BJ (cell line): ENCODE data around the gene SUPT3H. TPM values are rescaled to one million over a fixed set of nuclear protein-coding genes. Genes with fewer than 3 reads are reported as not detected.

ENCODE experiments used
- CTCF ChIA-PET: fragments of 350-600 bp; formaldehyde crosslinking; extraction: SDS; loops from one replicate; lab custom pipeline; 2021; ENCODE audit warnings: antibody characterized with exemption, inconsistent platforms; lab: Yijun Ruan, JAX
- POLR2A ChIA-PET: fragments of 300-600 bp; sonication (Branson Sonifier 250); formaldehyde crosslinking; extraction: SDS; loops from one replicate; lab custom pipeline; 2021; ENCODE audit warnings: antibody characterized with exemption; lab: Charles Lee
- DNase-seq: peaks from one replicate; pipeline ENCODE4 v3.0.0-alpha.2; 2011; ENCODE audit warnings: low read depth
- H3K27me3 ChIP-seq: 2 replicates; pipeline ENCODE4 v1.6.0; 2011; ENCODE audit warnings: low read length; ENCODE audit not compliant: control insufficient read depth, insufficient read depth
- H3K36me3 ChIP-seq: 2 replicates; pipeline ENCODE4 v1.5.1; 2011; ENCODE audit warnings: low read length; ENCODE audit not compliant: control insufficient read depth, insufficient read depth
- H3K4me3 ChIP-seq: 2 replicates; pipeline ENCODE4 v1.5.1; 2011; ENCODE audit warnings: low read depth, mild to moderate bottlenecking, control low read depth, low read length
- CTCF ChIP-seq: IDR thresholded peaks from 2 replicates; pipeline ENCODE4 v1.5.1; 2011; ENCODE audit warnings: low read depth, mild to moderate bottlenecking, control low read depth, inconsistent platforms, low read length, moderate library complexity; ENCODE audit not compliant: insufficient read depth
- polyA plus RNA-seq: library from polyadenylated mRNA; depleted of rRNA; stranded (reverse); fragments of >200 nt; gene quantifications from 2 replicates; pipeline ENCODE4 v1.2.3, GENCODE V29; 2011

SUPT3H gene
- polyA plus RNA-seq, 1 experiment, result 7.8 TPM

GRCh38 chr6:44849806-44850205, 527.9 kb downstream of the SUPT3H start:
- Histone ChIP-seq H3K4me3 (no peak overlapping the region), H3K27me3 (no peaks in the 10 kb centered on the region), H3K36me3 (no peaks in the 10 kb centered on the region)
- POLR2A ChIA-PET, result no interaction called here
- DNase-seq, result no peak
- CTCF ChIA-PET, result interaction anchor here (1.2 kb wide), 1 partner anchor 10 kb away, joined by 5 read pairs; no protein-coding TSS in a partner anchor
- no peak for TF ChIP-seq CTCF

GRCh38 chr6:44843734-44844133, 534.0 kb downstream of the SUPT3H start:
- POLR2A ChIA-PET, result no interaction called here
- DNase-seq, result no peak
- CTCF ChIA-PET, result interaction anchor here (1.1 kb wide), 1 partner anchor 19 kb away, joined by 6 read pairs; no protein-coding TSS in a partner anchor
- no peaks in the 10 kb centered on the region for H3K36me3 ChIP-seq
- no peaks in the 10 kb centered on the region for H3K27me3 ChIP-seq
- no peak overlapping the region for H3K4me3 ChIP-seq
- no peak for TF ChIP-seq CTCF

GRCh38 chr6:44842616-44843015, 535.1 kb downstream of the SUPT3H start:
- no peak for TF ChIP-seq CTCF
- no peak for DNase-seq
- CTCF ChIA-PET, result interaction anchor here (1.1 kb wide), 1 partner anchor 18 kb away, joined by 6 read pairs; no protein-coding TSS in a partner anchor

GRCh38 chr6:44841829-44842228, 535.9 kb downstream of the SUPT3H start:
- Histone ChIP-seq H3K36me3 (no peaks in the 10 kb centered on the region), H3K4me3 (no peak overlapping the region), H3K27me3 (no peaks in the 10 kb centered on the region)
- ChIA-PET CTCF (no interaction called here), POLR2A (no interaction called here)
- DNase-seq, result no peak
- no peak for TF ChIP-seq CTCF

More at GRCh38 chr6:44842616-44843015, 535.1 kb downstream of the SUPT3H start:
- Histone ChIP-seq H3K27me3 (no peaks in the 10 kb centered on the region), H3K4me3 (no peak overlapping the region), H3K36me3 (no peaks in the 10 kb centered on the region)
- POLR2A ChIA-PET, result no interaction called here

GRCh38 chr6:44837741-44838140, 540.0 kb downstream of the SUPT3H start:
- Histone ChIP-seq H3K36me3 (no peaks in the 10 kb centered on the region), H3K27me3 (no peaks in the 10 kb centered on the region), H3K4me3 (no peak overlapping the region)
- ChIA-PET CTCF (interaction anchor here (1.0 kb wide), 1 partner anchor 182 kb away, joined by 3 read pairs; no protein-coding TSS in a partner anchor), POLR2A (no interaction called here)
- DNase-seq, result no peak
- no peak for TF ChIP-seq CTCF
